Measurements from ENCODE around the gene OR2T10.

Gene OR2T10

GRCh38 chr1:248627971-248628844 is 30.7 kb upstream of the OR2T10 start:
- Histone ChIP-seq H3K4me3 (ENCODE audit: insufficient read depth, low read depth, low read length) (no peak overlapping the region), H3K9me3 (ENCODE audit: control insufficient read depth, low read length) (peaks cover 16% of the 10 kb centered on the region), H3K36me3 (ENCODE audit: control insufficient read depth, insufficient read depth, low read length) (no peaks in the 10 kb centered on the region), H3K27me3 (ENCODE audit: control insufficient read depth, insufficient read depth, low read length, poor library complexity, severe bottlenecking) (no peaks in the 10 kb centered on the region), H3K27ac (ENCODE audit: insufficient read depth, low read depth, low read length, poor library complexity, severe bottlenecking) (no peak overlapping the region), H3K4me1 (ENCODE audit: control insufficient read depth, insufficient read depth, low read length) (no peaks in the 10 kb centered on the region)
- 73 to 75% methylated on average over 8 to 9 of the region's 9 CpGs for WGBS, 2 experiments

- H3K9me3 ChIP-seq (ENCODE audit: control insufficient read depth, low read length) = peaks cover 12% of the 10 kb centered on the region
- H3K27ac ChIP-seq (ENCODE audit: insufficient read depth, low read depth, low read length, poor library complexity, severe bottlenecking) = no peak overlapping the region
- H3K4me3 ChIP-seq (ENCODE audit: insufficient read depth, low read depth, low read length) = no peak overlapping the region
- no peaks in the 10 kb centered on the region for H3K4me1 ChIP-seq (ENCODE audit: control insufficient read depth, insufficient read depth, low read length)
- 71 to 73% methylated on average over 5 of the region's 5 CpGs for whole genome bisulfite sequencing, 2 experiments
- H3K36me3 ChIP-seq (ENCODE audit: control insufficient read depth, insufficient read depth, low read length) = no peaks in the 10 kb centered on the region
- H3K27me3 ChIP-seq (ENCODE audit: control insufficient read depth, insufficient read depth, low read length, poor library complexity, severe bottlenecking) = no peaks in the 10 kb centered on the region
These were observed 28.5 kb upstream of the OR2T10 start for GRCh38 chr1:248625971-248626370.

DNA sequence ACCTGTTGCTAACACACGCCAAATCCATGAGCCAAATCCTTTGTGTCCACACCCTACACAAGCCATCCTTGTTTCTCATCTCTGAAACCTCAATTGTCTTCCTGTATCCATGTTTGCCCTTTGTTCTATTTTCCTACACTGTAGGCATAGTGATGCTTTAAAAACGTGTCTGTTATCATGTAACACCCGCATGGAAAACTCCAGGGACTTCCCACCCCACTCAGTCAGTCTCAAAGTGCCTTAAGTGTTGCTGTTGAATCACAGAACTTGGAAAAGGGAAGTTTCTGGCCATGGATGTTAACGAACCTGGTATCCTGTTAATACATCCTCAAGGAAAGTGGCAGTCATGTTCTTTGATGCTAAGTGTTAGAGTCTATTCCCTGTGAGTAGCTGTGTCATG is 27.7 kb upstream of the OR2T10 start:
- Histone ChIP-seq H3K36me3 (ENCODE audit: control insufficient read depth, insufficient read depth, low read length) (no peaks in the 10 kb centered on the region), H3K27me3 (ENCODE audit: control insufficient read depth, insufficient read depth, low read length, poor library complexity, severe bottlenecking) (no peaks in the 10 kb centered on the region), H3K4me1 (ENCODE audit: control insufficient read depth, insufficient read depth, low read length) (no peaks in the 10 kb centered on the region), H3K4me3 (ENCODE audit: insufficient read depth, low read depth, low read length) (no peak overlapping the region), H3K9me3 (ENCODE audit: control insufficient read depth, low read length) (peaks cover 12% of the 10 kb centered on the region), H3K27ac (ENCODE audit: insufficient read depth, low read depth, low read length, poor library complexity, severe bottlenecking) (no peak overlapping the region)
- 46 to 52% methylated on average over 4 of the region's 4 CpGs for WGBS, 2 experiments

- Histone ChIP-seq H3K4me3 (ENCODE audit: insufficient read depth, low read depth, low read length) (no peak overlapping the region), H3K36me3 (ENCODE audit: control insufficient read depth, insufficient read depth, low read length) (no peaks in the 10 kb centered on the region), H3K27me3 (ENCODE audit: control insufficient read depth, insufficient read depth, low read length, poor library complexity, severe bottlenecking) (no peaks in the 10 kb centered on the region), H3K9me3 (ENCODE audit: control insufficient read depth, low read length) (peaks cover 5% of the 10 kb centered on the region), H3K27ac (ENCODE audit: insufficient read depth, low read depth, low read length, poor library complexity, severe bottlenecking) (no peak overlapping the region), H3K4me1 (ENCODE audit: control insufficient read depth, insufficient read depth, low read length) (no peaks in the 10 kb centered on the region)
- WGBS, 2 experiments = 85 to 92% methylated on average over 4 of the region's 4 CpGs
These were observed 25.1 kb upstream of the OR2T10 start for GRCh38 chr1:248622570-248623001.

GRCh38 chr1:248621770-248622169 is 24.3 kb upstream of the OR2T10 start:
- no peaks in the 10 kb centered on the region for H3K4me1 ChIP-seq (ENCODE audit: control insufficient read depth, insufficient read depth, low read length)

GRCh38 chr1:248618878-248619277 is 21.4 kb upstream of the OR2T10 start:
- no peak overlapping the region for H3K27ac ChIP-seq (ENCODE audit: insufficient read depth, low read depth, low read length, poor library complexity, severe bottlenecking)
- no peaks in the 10 kb centered on the region for H3K4me1 ChIP-seq (ENCODE audit: control insufficient read depth, insufficient read depth, low read length)
- WGBS, 2 experiments = 13 to 22% methylated on average over 3 of the region's 3 CpGs
- no peak overlapping the region for H3K4me3 ChIP-seq (ENCODE audit: insufficient read depth, low read depth, low read length)
- H3K9me3 ChIP-seq (ENCODE audit: control insufficient read depth, low read length) = peaks cover 1% of the 10 kb centered on the region
- no peaks in the 10 kb centered on the region for H3K27me3 ChIP-seq (ENCODE audit: control insufficient read depth, insufficient read depth, low read length, poor library complexity, severe bottlenecking)
- H3K36me3 ChIP-seq (ENCODE audit: control insufficient read depth, insufficient read depth, low read length) = no peaks in the 10 kb centered on the region

More at GRCh38 chr1:248621770-248622169, 24.3 kb upstream of the OR2T10 start:
- Histone ChIP-seq H3K4me3 (ENCODE audit: insufficient read depth, low read depth, low read length) (no peak overlapping the region), H3K36me3 (ENCODE audit: control insufficient read depth, insufficient read depth, low read length) (no peaks in the 10 kb centered on the region), H3K27ac (ENCODE audit: insufficient read depth, low read depth, low read length, poor library complexity, severe bottlenecking) (no peak overlapping the region), H3K9me3 (ENCODE audit: control insufficient read depth, low read length) (peaks cover 5% of the 10 kb centered on the region), H3K27me3 (ENCODE audit: control insufficient read depth, insufficient read depth, low read length, poor library complexity, severe bottlenecking) (no peaks in the 10 kb centered on the region)
- 71 to 80% methylated on average over 6 to 7 of the region's 7 CpGs for WGBS, 2 experiments

- Histone ChIP-seq H3K36me3 (ENCODE audit: control insufficient read depth, insufficient read depth, low read length) (no peaks in the 10 kb centered on the region), H3K4me1 (ENCODE audit: control insufficient read depth, insufficient read depth, low read length) (no peaks in the 10 kb centered on the region), H3K4me3 (ENCODE audit: insufficient read depth, low read depth, low read length) (no peak overlapping the region), H3K9me3 (ENCODE audit: control insufficient read depth, low read length) (peaks cover under 1% of the 10 kb centered on the region), H3K27me3 (ENCODE audit: control insufficient read depth, insufficient read depth, low read length, poor library complexity, severe bottlenecking) (no peaks in the 10 kb centered on the region), H3K27ac (ENCODE audit: insufficient read depth, low read depth, low read length, poor library complexity, severe bottlenecking) (no peak overlapping the region)
- 70 to 73% methylated on average over 7 of the region's 7 CpGs for WGBS, 2 experiments
These were observed 20.6 kb upstream of the OR2T10 start for GRCh38 chr1:248618119-248618518.

DNA sequence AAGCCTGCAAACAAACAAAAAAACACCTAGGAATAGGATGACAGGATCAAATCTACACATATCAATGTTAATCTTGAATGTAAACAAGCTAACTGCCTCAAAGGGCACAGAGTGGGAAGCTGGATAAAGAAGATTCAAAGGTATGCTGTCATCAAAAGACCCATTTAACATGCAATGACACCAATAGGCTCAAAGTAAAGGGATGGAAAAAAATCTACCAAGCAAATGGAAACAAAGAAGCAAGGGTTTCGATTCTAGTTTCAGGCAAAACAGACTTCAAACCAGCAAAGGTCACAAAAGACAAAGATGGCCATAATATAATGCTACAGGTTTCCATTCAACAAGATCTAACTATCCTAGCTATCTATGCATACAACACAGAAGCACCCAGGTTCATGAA is 16.2 kb upstream of the OR2T10 start:
- WGBS, 2 experiments = 64 to 67% methylated on average over 1 of the region's 1 CpG
- H3K27ac ChIP-seq (ENCODE audit: insufficient read depth, low read depth, low read length, poor library complexity, severe bottlenecking) = no peak overlapping the region
- H3K27me3 ChIP-seq (ENCODE audit: control insufficient read depth, insufficient read depth, low read length, poor library complexity, severe bottlenecking) = no peaks in the 10 kb centered on the region
- no peaks in the 10 kb centered on the region for H3K4me1 ChIP-seq (ENCODE audit: control insufficient read depth, insufficient read depth, low read length)
- H3K9me3 ChIP-seq (ENCODE audit: control insufficient read depth, low read length) = peaks cover 7% of the 10 kb centered on the region
- no peak overlapping the region for H3K4me3 ChIP-seq (ENCODE audit: insufficient read depth, low read depth, low read length)
- no peaks in the 10 kb centered on the region for H3K36me3 ChIP-seq (ENCODE audit: control insufficient read depth, insufficient read depth, low read length)

DNA sequence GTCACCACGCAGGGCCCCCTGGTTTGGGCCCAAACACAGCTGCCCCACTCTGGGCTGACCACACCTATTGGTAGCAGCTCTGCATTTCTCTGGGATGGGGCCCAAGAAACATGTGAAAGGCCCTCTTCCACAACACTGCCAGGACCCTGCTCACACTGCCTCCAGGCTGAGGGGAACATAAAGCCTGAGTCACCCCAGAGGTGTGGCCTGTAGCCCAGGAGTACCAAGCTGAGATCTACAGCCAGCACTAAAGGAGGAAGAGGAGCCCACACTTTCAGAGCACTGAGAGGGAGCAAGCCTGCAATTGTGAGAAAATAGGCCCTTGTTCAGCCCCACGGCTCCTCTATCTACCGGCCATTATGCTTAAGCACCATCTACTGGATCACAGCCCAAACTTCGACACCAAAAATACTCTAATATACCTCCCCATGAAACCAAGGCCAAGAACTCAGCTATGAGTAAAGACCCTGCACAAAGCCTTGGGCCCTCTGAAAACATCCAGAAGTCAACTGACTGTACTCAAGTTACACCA is 14.4 kb upstream of the OR2T10 start:
- H3K27ac ChIP-seq (ENCODE audit: insufficient read depth, low read depth, low read length, poor library complexity, severe bottlenecking) = no peak overlapping the region
- 77 to 80% methylated on average over 4 of the region's 4 CpGs for WGBS, 2 experiments
- no peaks in the 10 kb centered on the region for H3K27me3 ChIP-seq (ENCODE audit: control insufficient read depth, insufficient read depth, low read length, poor library complexity, severe bottlenecking)
- no peak overlapping the region for H3K4me3 ChIP-seq (ENCODE audit: insufficient read depth, low read depth, low read length)
- no peaks in the 10 kb centered on the region for H3K36me3 ChIP-seq (ENCODE audit: control insufficient read depth, insufficient read depth, low read length)
- H3K9me3 ChIP-seq (ENCODE audit: control insufficient read depth, low read length) = peaks cover 7% of the 10 kb centered on the region
- no peaks in the 10 kb centered on the region for H3K4me1 ChIP-seq (ENCODE audit: control insufficient read depth, insufficient read depth, low read length)

- Histone ChIP-seq H3K4me1 (ENCODE audit: control insufficient read depth, insufficient read depth, low read length) (no peaks in the 10 kb centered on the region), H3K27me3 (ENCODE audit: control insufficient read depth, insufficient read depth, low read length, poor library complexity, severe bottlenecking) (no peaks in the 10 kb centered on the region), H3K27ac (ENCODE audit: insufficient read depth, low read depth, low read length, poor library complexity, severe bottlenecking) (no peak overlapping the region), H3K4me3 (ENCODE audit: insufficient read depth, low read depth, low read length) (no peak overlapping the region), H3K9me3 (ENCODE audit: control insufficient read depth, low read length) (peaks cover 15% of the 10 kb centered on the region), H3K36me3 (ENCODE audit: control insufficient read depth, insufficient read depth, low read length) (no peaks in the 10 kb centered on the region)
- 42% methylated on average over 3 of the region's 3 CpGs; no CpG with 5 or more reads in 1 of the 2 experiments for WGBS, 2 experiments
These were observed 12.8 kb upstream of the OR2T10 start for GRCh38 chr1:248610301-248610700.
